PC-9 (cell line): ENCODE measurements around the gene ARHGAP35.

Experiments used
- CTCF ChIP-seq: fragments of 200-600 bp; sonication (generic); conservative IDR thresholded peaks from 2 replicates; pipeline ENCODE4 v1.6.1; 2017; ENCODE audit warnings: mixed run types, antibody characterized with exemption, mild to moderate bottlenecking, moderate library complexity
- EZH2 ChIP-seq: fragments of 200-600 bp; sonication (generic); IDR thresholded peaks from 2 replicates; pipeline ENCODE4 v1.8.0; 2017; ENCODE audit warnings: antibody characterized with exemption, low read depth

- TF ChIP-seq EZH2 (no peak), CTCF (no peak)
Measured at GRCh38 chr19:46881092-46881491, 20.3 kb downstream of the ARHGAP35 start.
